GM12891 (cell line): ENCODE measurements around the gene ZNF283.

Experiments
- PAX5 ChIP-seq: IDR thresholded peaks from 2 replicates; pipeline ENCODE4 v1.6.1; 2011; ENCODE audit warnings: low read length, moderate library complexity, mild to moderate bottlenecking; ENCODE audit not compliant: insufficient read depth, severe bottlenecking
- POLR2A ChIP-seq: IDR thresholded peaks from 2 replicates; pipeline ENCODE4 v1.6.1; 2011; ENCODE audit warnings: low read depth, low read length, control low read depth
- POLR2AphosphoS5 ChIP-seq: IDR thresholded peaks from 2 replicates; pipeline ENCODE4 v1.6.1; 2011; ENCODE audit warnings: low read depth, low read length, control low read depth
- POU2F2 ChIP-seq: IDR thresholded peaks from 2 replicates; pipeline ENCODE4 v1.6.1; 2011; ENCODE audit warnings: low read depth, mild to moderate bottlenecking, control low read depth, low read length, moderate library complexity
- SPI1 ChIP-seq: IDR thresholded peaks from 2 replicates; pipeline ENCODE4 v1.6.1; 2011; ENCODE audit warnings: low read depth, low read length, control low read depth
- TAF1 ChIP-seq: IDR thresholded peaks from 2 replicates; pipeline ENCODE4 v1.6.1; 2011; ENCODE audit warnings: low read depth, low read length, control low read depth

DNA sequence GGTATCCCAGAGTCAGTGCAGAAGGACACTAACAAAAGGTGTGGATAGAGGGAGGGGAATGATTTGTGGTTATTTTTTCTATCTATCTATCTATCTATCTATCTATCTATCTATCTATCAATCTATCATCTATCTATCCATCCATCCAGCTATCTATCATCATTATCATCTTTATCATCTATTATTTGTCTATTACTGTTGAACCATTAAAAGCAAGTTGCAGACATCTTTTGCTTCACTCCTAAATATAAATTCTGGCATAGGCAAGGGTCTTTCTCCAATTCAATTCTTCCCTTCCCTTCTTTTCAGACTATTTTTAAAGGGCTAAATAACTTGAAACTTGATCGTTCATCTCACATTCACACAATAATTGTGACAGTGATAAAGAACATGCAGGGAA, 14.9 kb upstream of the ZNF283 start:
- no peak for TF ChIP-seq POLR2AphosphoS5
- no peak for TF ChIP-seq POLR2A
- no peak for TF ChIP-seq TAF1
- no peak for TF ChIP-seq SPI1
- TF ChIP-seq POU2F2 = no peak
- no peak for TF ChIP-seq PAX5
